Activated naive CD4-positive, alpha-beta T cell treated with Interleukin-2 at 50 U/mL for 16 hours (primary cell): ENCODE measurements around the gene KCNMB3.
"Not testable (repeated sequence)": the region's sequence is repeated elsewhere in the genome, so short reads cannot be mapped to it uniquely, and the experiment has no call there.

Experiments used
- DNase-seq: peaks from one replicate; pipeline ENCODE4 v3.0.0-alpha.2; 2020

The KCNMB3 gene

GRCh38 chr3:179263134-179263533 is 12.2 kb upstream of the KCNMB3 start:
- no peak for DNase-seq

DNA sequence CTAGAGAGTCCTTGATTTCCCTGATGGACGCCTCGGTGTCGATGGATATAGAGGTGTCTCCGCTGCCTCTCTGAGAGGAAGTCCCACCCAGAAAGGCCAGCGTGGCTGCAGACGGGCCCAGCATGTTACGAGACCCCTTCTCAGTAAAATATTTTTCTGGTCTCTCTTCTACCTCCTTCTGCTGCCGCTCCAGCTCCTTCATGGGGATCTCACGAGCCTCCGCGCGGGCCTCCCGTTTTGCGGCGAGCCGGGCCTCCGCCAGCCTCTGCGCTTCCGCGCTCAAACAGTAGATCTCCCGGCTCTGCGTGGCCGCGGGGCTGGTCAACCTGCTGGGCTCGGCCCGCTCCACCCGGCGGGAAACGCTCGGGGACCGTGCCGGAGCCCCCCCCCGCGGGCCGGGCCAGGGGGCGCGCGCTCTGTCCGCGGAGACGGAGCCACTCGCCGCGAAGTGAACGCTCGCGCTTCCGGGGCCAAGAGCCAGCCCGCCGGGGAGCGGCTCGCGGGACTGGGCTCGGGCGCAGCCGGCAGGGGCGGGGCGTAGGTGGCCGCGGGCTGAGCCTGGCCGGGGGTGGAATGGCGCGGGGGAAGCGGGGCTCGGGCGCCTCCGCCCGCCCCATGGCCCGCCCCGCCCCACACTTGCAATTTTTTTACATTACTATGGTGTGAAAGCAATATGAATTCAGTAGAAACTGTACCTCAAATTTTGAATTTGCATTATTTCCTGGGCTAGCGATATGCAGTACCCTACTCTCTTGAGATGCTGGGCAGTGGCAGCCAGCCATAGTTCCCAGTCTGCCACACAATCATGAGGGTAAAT is 10.2 kb upstream of the KCNMB3 start:
- DNase-seq: peak; percentile 69

DNA sequence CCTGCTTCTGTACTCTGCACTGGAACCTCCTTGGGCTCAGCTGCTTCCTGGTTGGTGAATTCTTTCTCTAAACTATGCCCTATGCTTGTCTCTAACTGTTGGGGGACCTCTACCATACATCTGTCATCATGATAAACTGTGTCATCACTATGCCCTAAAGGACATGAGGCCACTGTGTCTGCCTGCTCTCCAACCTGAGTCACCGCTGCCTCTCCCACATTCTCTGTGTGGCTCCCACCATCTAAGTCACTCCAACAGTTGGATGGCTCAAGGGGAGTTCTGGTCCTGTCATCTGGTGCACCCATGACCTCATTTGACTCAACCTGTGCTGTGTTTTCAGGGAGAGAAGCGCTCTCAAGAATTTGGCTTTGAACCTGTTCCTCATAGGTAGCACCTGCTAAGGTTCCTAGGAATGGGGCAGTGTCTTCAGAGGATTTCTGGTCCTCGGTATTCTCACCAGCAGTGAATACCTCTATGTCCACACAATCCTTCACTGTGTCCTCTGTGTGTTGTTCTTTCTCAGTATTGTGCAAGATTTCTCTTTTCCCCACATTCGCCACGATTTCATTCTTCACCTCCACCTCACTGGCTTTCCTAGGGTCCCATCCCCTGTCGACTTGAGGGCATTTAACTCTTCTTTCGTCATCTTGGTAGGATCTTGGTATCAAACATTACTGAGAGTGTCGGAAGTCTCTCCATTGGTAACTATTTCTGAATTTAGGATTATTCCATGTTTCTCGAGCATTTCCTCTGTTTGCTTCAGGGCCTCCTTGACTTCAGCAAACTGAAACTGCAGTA is 9.2 kb upstream of the KCNMB3 start:
- peak; percentile 4 for DNase-seq

DNA sequence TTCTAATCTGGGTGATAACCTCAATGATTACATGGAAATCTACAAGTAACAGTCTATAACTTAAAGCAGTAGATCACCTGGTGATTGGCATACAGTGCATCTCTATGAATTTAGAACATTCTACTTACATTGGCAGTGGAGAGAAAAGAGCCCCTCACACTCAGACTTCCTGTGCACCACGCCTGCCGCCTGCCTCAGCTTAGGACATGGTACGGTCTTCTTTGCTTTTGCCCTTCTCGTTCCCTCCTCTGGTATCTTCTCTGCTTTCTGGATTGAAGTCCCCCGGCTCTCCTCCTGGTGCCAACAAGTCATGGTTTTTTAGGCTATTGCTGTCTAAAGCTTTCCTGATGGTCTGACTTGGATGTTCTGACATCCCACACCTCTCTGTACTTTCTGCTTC is 7.9 kb upstream of the KCNMB3 start:
- DNase-seq: no peak

DNA sequence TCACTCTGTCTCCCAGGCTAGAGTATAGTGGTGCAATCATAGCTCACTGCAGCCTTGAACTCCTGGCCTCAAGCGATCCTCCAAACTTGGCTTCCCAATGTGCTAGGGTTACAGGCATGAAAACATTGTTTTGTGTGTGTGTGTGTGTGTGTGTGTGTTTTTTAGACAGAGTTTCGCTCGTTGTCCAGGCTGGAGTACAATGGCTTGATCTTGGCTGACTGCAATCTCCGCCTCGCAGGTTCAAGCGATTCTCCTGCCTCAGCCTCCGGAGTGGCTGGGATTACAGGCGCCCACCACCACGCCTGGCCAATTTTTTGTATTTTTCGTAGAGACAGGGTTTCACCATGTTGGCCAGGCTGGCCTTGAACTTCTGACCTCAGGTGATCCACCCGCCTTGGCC is 6.8 kb upstream of the KCNMB3 start:
- not testable (repeated sequence) for DNase-seq

DNA sequence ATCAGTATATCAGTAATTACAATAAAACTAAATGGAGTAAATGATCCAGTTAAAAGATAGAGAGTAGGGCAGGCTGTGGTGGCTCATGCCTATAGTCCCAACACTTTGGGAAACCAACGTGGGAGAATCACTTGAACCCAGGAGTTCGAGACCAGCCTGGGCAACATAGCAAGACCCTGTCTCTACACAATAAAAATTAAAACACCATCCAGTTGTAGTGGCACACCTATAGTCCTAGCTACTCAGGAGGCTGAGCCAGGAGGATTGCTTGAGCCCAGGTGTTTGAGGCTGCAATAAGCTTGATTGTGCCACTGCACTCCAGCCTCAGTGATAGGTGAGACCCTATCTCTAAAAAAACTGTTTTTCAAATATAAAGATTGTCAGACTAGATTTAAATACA is 5.9 kb upstream of the KCNMB3 start:
- no peak for DNase-seq

DNA sequence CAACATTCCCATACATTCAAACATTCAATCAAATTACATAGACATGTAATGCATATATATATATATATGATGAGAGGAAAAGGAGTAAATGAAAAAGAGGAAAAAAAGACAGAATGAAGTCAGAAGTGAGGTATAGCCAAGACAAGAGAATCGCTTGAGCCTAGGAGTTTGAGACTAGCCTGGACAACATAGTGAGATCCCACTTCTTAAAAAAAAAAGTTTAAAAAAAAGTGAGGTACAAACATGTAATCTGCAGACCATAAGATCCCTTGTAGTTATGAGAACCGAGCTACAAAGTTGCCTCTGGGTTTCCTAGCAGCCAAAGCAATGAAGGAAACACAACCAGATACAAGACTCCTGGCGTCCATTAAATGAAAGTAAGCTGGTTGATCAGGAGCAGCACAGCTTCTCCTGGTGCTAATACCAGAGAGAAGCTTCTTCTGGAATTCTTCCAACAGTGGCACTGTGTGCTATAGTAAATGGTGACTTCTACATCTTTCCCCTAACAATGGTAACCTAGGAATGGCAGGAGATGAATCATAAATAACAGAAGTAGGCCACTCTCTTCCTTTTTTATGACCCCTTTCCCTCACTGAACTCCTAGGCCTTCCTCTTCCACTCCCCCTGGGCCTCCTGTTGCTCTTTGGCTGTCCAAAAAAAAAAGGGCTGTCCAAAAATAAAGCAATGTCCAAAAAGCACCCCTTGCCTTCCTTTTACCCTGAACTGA is 3.5 kb downstream of the KCNMB3 start:
- no peak for DNase-seq

DNA sequence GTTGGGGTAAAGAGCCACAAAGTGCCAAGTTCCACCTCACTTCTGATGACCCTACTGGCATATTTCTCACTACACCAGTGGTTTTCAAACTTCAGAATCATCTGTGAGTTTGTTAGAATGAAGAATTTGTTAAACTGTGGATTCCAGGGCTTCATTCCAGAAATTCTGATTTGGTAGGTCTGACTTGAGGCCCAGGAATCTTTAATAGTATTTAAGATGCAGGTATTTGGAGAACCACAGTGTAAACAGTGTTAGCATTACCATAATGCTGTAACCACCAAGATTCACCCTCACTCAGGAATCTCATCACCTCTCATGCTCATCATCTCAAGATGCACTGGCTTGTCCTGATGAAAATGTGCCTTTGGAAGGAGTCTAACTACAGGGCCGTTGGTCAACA is 6.0 kb downstream of the KCNMB3 start:
- no peak for DNase-seq

GRCh38 chr3:179242859-179243258 is 8.1 kb downstream of the KCNMB3 start:
- not testable (repeated sequence) for DNase-seq

DNA sequence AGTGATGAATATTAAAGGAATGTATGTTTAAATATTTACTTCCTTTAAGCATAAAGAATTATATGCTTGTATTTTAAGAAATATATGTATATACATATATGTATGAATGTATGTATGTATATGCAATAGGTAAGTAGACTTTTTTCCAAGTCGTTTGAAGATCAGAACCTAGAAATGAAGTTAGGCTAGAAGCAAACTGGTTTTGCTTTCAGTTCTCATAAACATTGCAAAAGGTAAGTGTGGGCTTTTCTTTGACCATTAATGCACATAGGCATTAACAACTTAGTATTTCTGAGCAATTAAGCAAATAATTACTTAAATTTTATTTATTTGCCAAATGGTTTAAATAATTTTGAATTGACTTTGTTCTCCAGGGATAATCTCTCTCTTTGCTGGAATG is 10.6 kb downstream of the KCNMB3 start:
- DNase-seq: not testable (repeated sequence)

DNA sequence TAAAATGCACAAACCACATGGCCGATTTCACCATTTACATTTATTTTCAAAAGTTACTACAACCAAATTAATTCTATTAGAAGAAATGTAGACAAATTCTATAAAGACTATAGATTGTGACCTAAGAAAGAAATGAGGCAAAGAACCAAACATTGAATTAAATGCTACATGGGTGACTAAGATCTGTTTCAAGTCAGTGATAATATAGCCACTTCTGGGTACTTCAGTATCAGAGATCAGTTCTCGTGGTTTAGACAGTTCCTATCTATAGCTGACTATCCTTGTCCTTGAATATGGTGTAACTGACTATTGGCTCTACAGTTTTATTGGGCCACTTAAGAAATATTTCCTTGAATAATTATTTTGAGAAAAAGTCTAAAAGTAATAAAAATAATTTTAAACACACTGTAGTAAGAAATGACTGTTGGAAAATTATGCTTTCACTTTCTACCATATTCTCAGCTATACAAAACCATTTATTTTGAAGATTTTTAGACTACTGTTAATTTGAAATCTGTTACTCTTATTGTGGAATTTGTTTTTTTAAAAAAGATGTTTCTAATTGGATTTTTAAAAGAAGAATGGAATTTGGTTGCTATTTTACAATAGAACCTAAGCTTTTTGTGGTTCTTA is 14.1 kb downstream of the KCNMB3 start:
- no peak for DNase-seq

- no peak for DNase-seq
These were observed 16.7 kb downstream of the KCNMB3 start for GRCh38 chr3:179234199-179234598.

DNA sequence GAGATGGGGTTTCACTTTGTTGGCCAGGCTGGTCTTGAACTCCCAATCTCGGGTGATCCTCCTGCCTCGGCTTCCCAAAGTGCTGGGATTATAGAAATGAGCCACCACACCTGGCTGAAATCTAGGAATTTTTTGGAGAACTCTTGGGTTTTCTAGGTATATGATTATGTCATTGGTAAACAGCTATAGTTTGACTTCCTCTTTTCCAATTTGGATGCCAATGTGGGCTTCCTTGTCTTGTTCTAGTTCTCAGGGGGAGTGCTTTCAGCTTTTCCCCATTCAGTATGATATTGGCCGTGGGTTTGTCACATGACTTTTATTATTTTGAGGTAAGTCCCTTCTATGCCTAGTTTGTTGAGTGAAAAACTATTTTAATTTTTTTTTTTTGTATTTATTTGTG is 17.9 kb downstream of the KCNMB3 start:
- no peak for DNase-seq

DNA sequence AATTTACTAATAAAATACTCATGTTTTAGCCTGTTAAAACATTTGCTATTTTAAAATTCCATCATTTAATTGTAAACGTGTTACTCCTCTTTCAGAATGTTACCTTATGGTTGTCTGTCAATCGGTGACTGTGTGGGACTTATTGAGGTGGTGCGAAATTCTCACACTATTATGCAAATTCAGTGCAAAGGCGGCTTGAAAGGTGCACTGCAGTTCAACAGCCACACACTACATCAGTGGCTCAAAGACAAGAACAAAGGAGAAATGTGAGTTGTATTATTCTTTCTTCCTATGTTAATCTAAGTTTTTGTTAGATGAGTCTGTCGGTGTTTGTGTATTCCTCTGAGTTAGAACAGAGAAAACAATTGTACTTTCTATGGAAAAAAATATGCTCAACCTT is 21.7 kb downstream of the KCNMB3 start:
- DNase-seq: no peak

DNA sequence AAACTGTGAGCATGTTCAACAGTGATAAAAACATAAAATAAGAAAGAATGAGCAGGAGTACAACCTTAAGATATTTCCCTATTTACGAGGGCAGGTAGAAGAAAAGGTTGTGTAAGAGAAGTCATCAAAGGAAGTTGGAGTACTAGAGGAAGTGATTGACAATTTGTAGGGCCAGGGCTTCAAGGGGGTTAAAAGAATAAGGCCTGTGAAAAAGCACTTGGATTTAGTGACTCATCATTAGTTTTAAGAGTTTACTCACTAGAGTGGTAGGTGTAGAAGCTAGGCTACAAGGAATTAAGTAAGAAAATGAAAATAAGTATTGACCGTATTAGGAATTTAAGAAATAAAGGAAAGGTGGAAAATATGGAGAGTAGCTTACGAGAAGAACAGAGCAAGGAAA is 23.6 kb downstream of the KCNMB3 start:
- no peak for DNase-seq

DNA sequence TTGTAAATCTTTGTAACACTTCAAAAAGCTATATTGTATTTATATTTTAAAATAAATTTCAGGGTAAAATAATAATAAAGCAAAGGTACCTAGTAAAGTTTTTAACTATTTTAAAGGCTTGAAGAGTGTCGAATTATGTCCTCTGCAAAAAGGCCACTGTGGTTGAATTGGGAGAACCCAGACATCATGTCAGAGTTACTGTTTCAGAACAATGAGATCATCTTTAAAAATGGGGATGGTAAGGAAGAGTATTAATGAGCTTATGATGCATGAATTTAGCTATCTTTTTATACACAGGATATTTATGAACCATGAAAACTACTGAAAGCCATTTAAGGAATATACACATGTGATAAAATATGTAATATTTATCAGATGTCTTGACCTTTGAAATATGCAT is 26.3 kb downstream of the KCNMB3 start:
- no peak for DNase-seq

DNA sequence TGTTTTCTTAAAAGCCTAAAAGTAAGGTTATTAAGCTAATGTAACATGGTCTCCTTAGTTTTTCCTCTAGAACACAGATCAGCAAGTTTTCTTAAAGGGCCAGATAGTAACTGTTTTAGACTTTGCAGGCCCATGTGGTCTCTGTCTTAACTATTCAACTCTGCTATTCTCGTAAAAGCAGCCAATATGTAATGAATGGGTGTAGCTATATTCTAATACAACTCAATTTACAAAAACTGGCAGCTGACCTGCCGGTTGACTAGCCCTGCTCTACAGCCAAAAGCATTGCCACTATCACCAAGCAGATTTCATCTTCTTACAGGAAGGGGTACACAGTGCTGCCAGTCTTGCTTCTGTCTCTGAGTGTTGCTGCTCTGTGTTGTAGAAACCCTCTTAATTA is 27.4 kb downstream of the KCNMB3 start:
- no peak for DNase-seq

DNA sequence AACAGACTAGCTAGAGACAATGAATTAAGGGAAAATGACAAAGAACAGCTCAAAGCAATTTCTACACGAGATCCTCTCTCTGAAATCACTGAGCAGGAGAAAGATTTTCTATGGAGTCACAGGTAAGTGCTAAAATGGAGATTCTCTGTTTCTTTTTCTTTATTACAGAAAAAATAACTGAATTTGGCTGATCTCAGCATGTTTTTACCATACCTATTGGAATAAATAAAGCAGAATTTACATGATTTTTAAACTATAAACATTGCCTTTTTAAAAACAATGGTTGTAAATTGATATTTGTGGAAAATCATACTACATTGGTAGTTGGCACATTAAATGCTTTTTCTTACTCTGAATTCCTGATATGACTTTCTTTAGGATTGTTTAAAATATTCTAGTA is 32.7 kb downstream of the KCNMB3 start:
- not testable (repeated sequence) for DNase-seq

DNA sequence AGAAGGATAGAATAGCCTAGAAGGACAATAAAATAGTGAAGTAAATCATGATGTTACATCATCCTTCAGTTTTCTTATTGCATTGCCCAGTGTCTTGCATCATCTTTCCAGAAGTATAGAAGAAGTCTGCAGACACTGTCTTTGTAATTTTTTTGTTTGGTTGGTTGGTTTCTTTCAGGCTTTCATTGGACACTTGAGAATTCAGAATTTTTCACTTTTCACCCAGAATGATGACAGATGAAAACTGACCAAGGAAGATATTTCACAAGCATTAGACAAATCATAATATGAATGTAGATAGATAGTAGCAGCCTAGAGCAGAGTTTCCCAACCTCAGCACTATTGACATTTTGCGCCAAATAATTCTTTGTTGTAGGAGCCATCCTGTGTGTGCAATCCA is 35.4 kb downstream of the KCNMB3 start:
- DNase-seq: not testable (repeated sequence)

DNA sequence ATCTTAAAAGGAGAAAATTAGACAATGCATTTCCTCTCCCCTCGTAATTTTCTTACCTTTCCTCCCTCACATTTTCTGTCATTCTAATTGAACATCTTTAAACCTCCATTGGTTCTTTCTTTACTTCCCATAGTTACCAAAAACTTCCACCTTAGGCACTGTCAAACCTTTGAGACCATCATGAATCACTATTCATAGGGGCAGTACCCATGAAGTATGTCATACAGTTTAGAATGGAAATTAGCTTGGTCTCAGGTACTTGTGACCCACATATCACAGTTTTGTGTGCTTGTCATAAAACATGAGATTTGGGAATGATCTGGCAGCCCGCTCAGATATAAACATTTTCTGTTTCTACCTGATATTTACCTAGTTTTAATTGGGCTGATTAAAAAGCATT is 50.1 kb downstream of the KCNMB3 start:
- DNase-seq: no peak

DNA sequence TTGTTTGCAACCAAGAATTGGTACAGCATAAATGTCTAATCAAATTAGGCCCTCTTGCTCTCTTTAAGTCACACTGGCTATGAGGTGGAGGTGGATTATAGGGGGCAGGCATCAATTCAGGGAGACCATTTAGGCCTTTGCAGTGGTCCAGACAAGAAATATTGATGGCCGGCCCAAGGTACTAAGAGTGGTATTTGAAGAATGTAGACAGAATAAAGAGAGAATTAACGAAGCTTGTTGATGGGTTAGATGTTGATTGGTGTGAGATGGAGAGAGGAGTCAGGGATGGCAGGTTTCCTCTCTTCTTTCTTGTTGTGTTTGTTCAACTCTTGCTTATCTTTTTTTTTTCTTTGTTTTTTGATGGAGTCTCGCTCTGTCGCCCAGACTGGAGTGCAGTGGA is 54.2 kb downstream of the KCNMB3 start:
- DNase-seq: no peak

GRCh38 chr3:179196098-179196497 is 54.8 kb downstream of the KCNMB3 start:
- no peak for DNase-seq

GRCh38 chr3:179194931-179195330 is 56.0 kb downstream of the KCNMB3 start:
- DNase-seq: no peak
